Raji (cell line): ENCODE results near the gene TTC39B.

Experiments used
- POLR2A ChIP-seq: IDR thresholded peaks from 2 replicates; pipeline ENCODE4 v1.6.1; 2011; ENCODE audit warnings: low read depth, low read length, control low read depth; ENCODE audit not compliant: insufficient read depth

Gene TTC39B

DNA sequence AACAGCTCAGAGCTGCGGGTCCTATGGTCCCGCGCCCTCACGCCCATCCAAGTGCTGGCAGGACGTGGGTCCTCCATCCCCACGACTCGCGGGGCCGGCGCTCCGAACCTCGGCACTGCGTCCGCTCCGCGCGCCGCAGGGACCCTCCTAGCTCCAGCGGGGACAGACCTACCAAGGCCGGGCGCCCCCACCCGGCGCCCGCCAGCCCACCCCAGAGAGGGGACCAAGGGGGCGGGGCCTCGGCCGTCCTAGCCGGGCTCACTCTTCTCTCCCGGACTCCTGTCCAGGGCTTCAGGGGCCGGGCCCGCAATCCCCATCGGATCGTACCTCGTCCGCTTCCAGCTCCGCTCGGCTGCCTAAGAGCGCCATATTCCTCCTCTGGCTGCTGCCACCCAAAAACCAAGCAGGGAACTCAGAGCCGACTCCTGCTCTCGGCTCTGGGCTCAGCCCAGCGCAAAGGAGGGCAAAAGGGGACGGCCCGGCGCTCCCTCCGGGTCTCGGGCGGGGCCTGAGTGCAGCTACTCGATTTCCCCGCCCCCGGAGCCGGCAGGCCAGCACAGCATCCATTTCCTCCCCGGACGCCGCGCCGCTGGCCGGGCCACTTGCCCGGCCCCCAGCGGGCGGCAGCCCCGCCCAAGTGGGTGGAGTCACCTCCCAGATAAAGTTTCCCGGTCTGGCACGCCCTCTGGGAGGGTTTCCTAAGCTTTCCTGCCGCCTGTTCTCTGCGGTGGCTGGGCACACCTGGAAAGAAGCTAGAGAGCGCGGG, at the start of gene TTC39B:
TTC39B (minus strand) TSS at position 460 of the 766 bp plus-strand sequence; CDS start at position 369, 91 bp downstream.
- no peak for TF ChIP-seq POLR2A

DNA sequence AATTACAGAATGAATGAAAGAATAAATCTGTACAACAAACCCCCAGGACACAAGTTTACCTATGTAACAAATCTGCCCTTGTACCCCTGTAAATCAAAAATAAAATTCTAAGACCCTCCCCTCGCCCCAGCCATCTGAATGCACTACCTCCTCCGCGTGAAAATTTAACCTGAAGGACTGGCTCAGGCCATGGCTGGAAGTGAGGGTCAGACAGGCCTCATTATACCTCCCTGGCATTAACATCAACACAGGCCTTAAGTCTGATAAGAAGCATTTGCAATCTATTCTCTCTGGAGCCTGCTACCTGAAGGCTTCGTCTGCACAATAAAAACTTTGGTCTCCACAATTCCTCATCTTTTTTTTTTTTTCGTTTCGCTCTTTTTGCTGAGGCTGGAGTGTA, 48.7 kb upstream of the TTC39B start:
- no peak for TF ChIP-seq POLR2A

DNA sequence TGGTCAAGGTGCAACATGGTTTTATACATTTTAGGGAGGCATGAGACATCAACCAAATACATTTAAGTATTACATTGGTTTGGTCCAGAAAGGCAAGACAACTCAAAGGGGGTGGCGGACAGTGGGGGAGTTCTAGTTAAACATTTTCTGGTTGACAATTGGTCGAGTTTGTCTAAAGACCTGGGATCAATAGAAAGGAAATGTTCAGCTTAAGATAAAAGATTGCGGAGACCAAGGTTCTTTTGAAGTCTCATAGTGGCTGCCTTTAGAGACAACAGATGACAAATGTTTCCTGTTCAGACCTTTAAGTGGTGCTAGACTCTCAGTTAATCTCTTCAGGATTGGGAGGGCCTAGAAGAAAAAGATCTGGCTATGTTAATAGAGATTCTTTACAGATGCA, 47.7 kb upstream of the TTC39B start:
- no peak for TF ChIP-seq POLR2A

DNA sequence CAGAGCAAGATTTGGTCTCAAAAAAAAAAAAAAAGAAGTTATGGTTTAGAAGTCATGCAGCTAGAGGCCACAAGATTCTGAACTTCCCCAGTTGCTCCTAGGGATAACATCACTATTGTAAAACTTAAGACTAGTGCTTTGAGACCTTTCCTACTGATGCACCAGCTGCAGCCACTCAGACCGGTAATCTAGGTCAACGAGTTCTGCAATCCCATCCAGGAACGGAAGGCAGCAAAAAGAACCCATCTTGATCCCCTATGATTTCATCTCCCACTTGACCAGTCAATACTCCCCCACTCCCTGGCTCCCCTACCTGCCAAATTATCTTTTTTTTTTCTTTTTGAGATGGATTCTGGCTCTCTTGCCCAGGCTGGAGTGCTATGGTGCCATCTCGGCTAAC, 46.9 kb upstream of the TTC39B start:
- no peak for TF ChIP-seq POLR2A

DNA sequence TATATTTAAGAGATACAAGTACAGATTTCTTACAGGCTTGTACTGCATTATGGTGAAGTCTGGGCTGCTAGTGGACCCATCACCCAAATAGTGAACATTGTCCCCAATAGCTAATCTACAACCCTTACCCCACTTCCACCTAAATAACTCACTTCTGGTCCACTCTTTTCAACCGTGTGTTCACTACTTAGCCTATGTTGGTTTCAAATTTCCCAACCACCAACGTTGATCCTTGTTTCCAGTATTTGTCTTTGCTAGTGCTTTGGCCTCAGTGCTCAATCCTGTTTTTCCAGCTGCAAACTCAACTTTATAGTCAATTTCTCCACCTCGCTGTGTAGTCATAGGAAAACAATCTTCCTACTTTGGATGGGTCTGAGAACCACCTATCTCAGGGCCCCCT, 45.3 kb upstream of the TTC39B start:
- TF ChIP-seq POLR2A: no peak

DNA sequence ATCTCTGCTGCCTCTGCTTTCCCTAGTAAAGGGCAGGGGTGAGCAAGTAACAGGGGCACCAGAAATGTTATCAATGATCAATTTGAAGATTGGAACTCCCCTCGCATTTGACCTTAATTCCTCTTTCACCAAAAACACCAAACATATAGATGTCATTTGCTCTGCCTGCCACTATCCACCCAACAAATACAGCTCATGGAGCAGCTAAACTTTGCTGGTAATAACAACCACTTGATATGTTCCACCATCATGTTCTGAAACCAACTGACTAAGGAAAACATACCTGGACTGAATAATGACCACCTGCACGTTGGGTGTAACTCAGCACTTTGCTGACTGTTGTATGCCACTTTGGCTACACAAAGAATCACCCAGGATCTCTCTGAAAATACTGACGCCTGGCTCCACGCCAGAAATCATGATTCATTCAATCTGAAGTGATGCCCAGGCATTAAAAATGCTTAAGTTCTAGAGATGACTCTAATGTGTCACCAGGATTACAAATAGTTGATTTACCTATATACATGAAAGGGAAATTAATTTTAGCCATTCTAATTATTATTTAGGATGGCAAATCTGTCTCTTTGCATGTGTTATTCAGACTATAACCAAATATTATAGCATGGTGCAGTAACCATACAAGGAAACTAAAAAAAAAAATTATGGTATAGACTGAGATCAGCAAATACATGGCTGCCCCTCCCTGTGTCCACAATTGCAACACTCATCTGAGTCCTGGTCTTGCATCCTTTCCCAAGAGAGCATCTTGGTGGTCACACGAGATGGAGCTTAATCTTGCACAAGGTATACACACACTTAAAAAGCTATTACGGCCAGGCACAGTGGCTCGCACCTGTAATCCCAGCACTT, 43.1 kb upstream of the TTC39B start:
- TF ChIP-seq POLR2A: no peak

DNA sequence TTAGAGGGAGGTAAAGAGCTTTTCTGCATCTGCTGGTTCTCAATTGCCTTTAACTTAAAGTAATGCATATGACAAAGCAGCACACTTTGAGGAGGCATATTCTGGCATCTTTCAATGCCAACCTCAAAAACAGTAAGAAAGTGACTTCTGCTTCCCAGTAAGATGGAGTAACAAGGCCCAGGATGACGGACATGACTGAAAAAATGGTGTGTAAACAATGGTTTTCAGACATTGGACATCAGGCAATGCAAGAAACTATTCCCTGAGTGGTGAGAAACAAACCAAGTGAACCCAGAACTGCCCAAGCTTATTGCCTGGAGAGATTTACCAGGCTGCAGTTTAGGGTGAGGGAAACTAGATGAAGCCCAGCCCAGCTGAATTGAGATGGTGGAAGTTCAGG, 39.8 kb upstream of the TTC39B start:
- no peak for TF ChIP-seq POLR2A

DNA sequence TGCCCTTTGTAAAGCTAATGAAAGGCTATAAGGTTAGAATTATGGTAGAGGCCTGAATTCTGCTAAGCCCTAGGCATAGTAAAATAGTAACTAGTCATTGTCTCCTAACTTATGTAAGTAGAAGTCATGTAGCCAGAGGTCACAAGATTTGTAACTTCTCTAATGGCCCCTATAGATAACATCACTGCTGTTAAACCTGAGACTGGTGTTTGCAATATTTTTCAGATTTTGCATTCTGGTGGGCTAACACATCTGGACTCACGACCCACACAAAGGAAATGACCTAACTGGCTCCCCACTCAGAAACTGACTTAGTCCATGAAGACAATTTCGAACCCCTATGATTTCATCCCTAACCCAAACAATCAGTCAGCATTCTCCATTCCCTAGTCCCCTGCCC, 37.2 kb upstream of the TTC39B start:
- no peak for TF ChIP-seq POLR2A

DNA sequence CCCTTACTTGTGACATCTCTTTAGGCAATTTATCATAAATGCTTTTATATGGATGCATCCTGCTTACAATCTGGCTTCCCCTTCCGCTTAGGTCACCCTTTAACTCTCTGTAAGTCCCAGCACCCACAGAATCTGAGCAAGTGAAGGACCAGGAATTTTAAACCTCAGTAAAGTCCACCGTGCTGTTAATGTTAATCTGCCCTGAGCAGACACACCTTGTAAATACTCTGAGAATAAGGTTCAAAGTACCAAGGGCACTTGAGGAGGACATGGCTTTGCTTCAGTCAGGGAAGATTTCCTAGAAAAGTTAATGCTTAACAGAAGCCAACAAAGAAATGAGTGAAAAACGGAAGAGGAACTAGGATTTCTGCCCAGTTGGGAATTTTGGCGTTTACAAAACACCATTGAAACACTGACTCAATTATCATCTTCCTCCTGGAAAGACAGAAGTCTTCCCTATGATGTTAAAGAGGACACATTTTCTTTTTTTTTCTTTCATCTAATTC, 26.4 kb upstream of the TTC39B start:
- TF ChIP-seq POLR2A: no peak

DNA sequence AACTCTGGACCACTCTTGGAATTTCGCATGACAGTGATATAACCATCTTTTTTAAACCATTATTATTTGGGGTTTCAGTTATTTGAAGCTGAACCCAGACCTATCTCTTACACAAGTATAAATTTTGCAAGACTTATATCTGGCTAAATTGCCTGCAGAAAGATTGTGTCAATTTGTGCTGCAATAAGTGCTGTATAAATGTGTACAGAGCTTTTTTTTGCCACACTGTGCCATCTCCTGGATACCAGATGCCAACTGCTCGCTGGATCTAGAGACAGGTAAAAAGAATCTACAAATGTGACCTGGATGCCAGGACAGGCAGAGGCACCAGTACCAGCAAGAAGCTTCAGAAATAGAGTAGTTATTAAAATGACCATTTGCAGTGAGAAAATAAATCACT, 25.9 kb upstream of the TTC39B start:
- no peak for TF ChIP-seq POLR2A

DNA sequence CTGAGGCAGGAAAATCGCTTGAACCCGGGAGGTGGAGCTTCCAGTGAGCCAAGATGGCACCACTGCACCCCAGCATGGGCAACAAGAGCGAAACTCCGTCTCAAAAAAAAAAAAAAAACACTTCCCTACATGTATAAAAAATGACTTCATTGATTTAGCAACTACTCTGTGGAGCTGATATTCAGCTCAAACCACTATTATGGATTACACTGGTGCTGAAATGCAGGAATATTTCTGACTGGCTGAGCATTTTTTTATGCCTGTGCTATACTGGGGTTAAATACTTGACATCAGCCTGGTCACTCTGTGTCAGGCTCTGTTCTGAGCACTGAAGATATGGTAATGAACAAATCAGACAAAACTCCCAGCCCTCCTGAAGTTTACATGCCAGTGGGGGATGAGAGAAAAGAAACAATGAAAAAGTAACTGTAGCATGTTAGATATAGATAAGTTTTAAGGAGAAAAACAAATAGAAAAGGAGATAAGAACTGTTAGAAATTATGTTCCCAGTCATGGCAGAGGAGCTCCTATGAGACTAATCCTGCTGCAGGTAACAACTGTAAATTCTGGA, 22.6 kb upstream of the TTC39B start:
- TF ChIP-seq POLR2A: no peak

DNA sequence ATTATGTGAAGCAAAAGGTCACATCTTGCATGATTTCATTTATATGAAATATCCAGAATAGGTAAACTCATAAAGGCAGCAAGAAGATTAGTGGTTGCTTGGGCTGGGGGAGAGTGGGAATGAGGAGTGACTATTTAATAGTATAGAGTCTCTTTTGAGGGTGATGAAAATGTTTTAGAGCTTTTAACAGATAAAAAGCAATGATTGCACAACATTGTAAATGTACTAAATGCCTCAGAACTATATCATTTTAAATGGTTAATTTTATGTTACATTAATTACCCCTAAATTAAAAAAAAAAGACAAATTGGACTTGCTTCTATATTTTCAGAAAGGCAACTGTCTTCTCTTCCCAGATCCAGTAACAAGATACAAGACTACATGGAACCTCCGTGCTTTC, 21.9 kb upstream of the TTC39B start:
- no peak for TF ChIP-seq POLR2A

DNA sequence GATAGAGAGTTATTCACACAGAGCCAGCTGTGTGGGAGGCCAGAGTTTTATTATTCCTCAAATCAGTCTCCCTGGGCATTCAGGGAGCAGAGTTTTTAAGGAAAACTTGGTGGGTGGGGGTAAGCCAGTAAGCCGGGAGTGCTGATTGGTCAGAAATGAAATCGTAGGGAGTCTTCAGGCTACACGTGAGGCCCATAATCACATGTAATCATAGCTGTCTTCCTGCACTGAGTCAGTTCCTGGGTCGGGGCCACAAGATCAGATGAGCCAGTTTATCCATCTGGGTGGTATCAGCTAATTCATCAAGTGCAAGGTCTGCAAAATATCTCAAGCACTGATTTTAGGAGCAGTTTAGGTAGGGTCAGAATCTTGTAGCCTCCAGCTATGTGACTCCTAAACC, 10.8 kb upstream of the TTC39B start:
- TF ChIP-seq POLR2A: no peak

DNA sequence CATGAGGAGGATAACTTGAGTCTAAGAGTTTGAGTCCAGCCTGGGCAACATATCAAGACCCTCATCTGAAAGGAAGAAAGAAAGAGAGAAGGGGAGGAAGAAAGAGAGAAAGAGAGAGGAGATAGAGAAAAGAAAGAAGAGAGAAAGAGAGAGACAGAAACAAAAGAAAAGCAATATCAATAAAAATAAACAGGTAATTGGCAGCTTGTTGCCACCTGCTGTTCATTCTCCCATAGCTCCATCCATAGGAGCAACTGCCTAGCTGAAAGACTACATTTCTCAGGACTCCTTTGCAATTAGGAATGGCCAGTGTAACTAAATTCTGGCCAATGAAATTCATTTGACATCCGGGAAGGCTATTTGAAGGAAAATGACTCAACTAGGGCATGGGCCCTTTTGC, 4.6 kb upstream of the TTC39B start:
- no peak for TF ChIP-seq POLR2A

DNA sequence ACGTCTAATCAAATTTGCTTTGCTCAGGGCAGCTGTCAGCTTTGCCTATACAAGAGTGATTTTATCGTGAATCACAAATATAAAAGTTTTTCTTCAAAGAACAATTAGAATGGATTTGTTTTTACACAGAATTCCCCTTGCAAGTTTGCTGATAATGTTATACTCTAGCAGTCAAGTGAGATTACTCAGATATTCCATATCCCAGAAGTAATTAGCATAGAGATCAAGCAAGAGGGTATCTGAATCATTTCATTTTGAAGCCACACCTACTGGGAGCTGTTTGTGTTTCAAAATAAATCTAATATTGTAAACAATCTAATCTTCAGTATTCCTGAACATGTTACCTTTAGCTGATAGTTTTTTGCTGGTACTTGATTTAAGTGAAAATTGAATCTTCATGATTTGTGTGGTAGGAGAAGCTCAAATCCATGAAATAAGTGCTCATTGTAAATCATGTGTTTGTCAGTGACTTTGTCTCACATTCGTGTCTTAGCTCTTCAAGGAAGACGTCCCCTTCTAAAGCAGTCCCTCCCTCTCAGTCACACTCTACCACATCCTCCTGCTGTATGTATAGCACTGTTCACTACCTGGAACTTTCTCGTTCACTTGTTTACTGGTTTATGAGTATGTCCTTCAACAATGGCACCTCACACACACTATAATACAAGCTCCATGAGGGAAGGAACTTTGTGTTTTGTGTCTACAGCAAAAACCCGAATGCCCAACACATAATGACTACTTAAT, 3.3 kb upstream of the TTC39B start:
- no peak for TF ChIP-seq POLR2A

DNA sequence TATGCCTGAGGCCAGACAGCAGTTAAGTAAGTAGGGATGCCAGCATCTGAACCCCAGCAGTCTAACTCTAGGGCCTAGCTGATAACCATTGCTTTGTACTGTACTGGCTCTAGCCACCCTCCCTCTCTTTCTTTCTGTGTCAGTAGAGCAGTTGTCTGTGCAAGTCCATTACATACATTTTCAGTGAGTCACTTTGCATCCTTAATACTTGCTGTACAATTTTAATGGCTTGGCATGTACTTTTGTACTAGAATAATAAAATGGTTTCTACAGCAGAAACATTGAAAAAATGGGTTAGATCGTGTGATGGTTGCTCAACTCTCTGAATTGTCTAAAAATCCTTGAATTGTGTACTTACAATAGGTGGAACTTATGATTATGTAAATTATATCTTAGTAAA, 1.5 kb upstream of the TTC39B start:
- TF ChIP-seq POLR2A: no peak

DNA sequence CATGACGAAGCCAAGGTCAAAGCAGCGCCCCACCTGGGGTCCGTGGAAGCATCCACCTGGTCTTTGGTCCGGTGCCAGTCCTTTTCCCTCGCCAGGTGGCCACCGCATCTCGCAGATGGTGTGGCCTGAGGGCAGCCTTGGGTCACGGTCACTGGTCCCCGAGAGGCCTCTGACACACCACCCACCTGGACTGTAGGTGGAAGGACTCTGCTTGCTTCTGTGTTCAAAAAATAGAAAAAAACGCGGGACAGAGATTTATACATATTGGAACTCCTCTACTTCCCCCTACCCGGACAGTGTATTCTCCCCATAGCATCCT, 466 bp upstream of the TTC39B start:
- no peak for TF ChIP-seq POLR2A
